Endothelial cell of umbilical vein (primary cell): ENCODE results near the gene CTBP1. TPM values are rescaled to one million over a fixed set of nuclear protein-coding genes. Genes with fewer than 3 reads are reported as not detected.

Experiments
- BruUV-seq: library from RNA; stranded (reverse); fragments of 400-500 nt; replicated peaks from 2 replicates; lab custom pipeline; 2021; lab: Mats Ljungman, UMichigan
- CTCF ChIA-PET: fragments of 300-600, 350-600 bp; sonication (Branson Sonifier 250); formaldehyde crosslinking; loops from one replicate; lab custom pipeline; 2021; ENCODE audit warnings: antibody characterized with exemption, inconsistent platforms; lab: Charles Lee
- POLR2A ChIA-PET: fragments of 300-600, 350-600 bp; sonication (Branson Sonifier 250); formaldehyde crosslinking; loops from one replicate; lab custom pipeline; 2021; ENCODE audit warnings: antibody characterized with exemption, inconsistent platforms; lab: Charles Lee
- DNase-seq: peaks from one replicate; pipeline ENCODE4 v3.0.0-alpha.2; 2011; ENCODE audit warnings: low read depth, low spot score
- FAIRE-seq: peaks from 2 replicates; lab custom pipeline; 2011; peaks lifted over from hg19 to GRCh38; lab: Jason Lieb, UNC
- H2AFZ ChIP-seq: 2 replicates; pipeline ENCODE4 v1.6.0; 2012; ENCODE audit warnings: low read depth, low read length, control low read depth, inconsistent platforms
- H3K27ac ChIP-seq: 2 replicates; pipeline ENCODE4 v1.5.1; 2011; ENCODE audit warnings: low read depth, mild to moderate bottlenecking, control low read depth, low read length, moderate library complexity; ENCODE audit not compliant: insufficient read depth
- H3K27me3 ChIP-seq, 2 experiments: 2 replicates each; pipeline versions ENCODE4 v1.6.0 to v1.6.1; 2011; ENCODE audit warnings: low read length in 2 of 2, mixed read lengths in 1 of 2; ENCODE audit not compliant: control insufficient read depth in 2 of 2, insufficient read depth in 2 of 2
- H3K36me3 ChIP-seq, 2 experiments: 2 replicates in 1 of 2; 3 replicates in 1 of 2; pipeline ENCODE4 v1.5.1; 2011; ENCODE audit warnings: low read length in 2 of 2, mild to moderate bottlenecking in 1 of 2, moderate library complexity in 1 of 2; ENCODE audit not compliant: control insufficient read depth in 2 of 2, insufficient read depth in 2 of 2; ENCODE audit errors: extremely low read depth in 1 of 2
- H3K4me1 ChIP-seq: 3 replicates; pipeline ENCODE4 v1.5.1; 2011; ENCODE audit warnings: mild to moderate bottlenecking, low read length; ENCODE audit not compliant: control insufficient read depth, insufficient read depth; ENCODE audit errors: extremely low read depth
- H3K4me2 ChIP-seq: 2 replicates; pipeline ENCODE4 v1.6.1; 2011; ENCODE audit warnings: low read length, control low read depth, mixed read lengths; ENCODE audit not compliant: insufficient read depth
- H3K4me3 ChIP-seq, 3 experiments: fragments of 200-600 bp in 1 of 3; sonication (generic), shearing (Covaris generic) in 1 of 3; replicated peaks in 1 of 3; 2 replicates each; pipeline ENCODE4 v1.5.1; 2011 to 2016; ENCODE audit warnings: control low read depth in 3 of 3, low read length in 3 of 3, mild to moderate bottlenecking in 2 of 3, inconsistent platforms in 1 of 3, low read depth in 1 of 3, moderate library complexity in 1 of 3; ENCODE audit not compliant: insufficient read depth in 1 of 3
- H3K79me2 ChIP-seq: 2 replicates; pipeline ENCODE4 v1.6.0; 2012; ENCODE audit warnings: low read length, inconsistent platforms; ENCODE audit not compliant: control insufficient read depth, insufficient read depth
- H3K9ac ChIP-seq: replicated peaks from 2 replicates; pipeline ENCODE3; 2011; ENCODE audit warnings: low read length, control low read depth; ENCODE audit not compliant: insufficient read depth; ENCODE audit errors: extremely low read depth
- H3K9me1 ChIP-seq: replicated peaks from 3 replicates; pipeline ENCODE4 v1.6.0; 2011; ENCODE audit warnings: mild to moderate bottlenecking, low read length; ENCODE audit not compliant: control insufficient read depth, insufficient read depth; ENCODE audit errors: extremely low read depth
- H3K9me3 ChIP-seq: replicated peaks from 2 replicates; pipeline ENCODE4 v1.5.1; 2012; ENCODE audit warnings: low read length, inconsistent platforms; ENCODE audit not compliant: control insufficient read depth, insufficient read depth
- H4K20me1 ChIP-seq: replicated peaks from 2 replicates; pipeline ENCODE3; 2011; ENCODE audit warnings: mild to moderate bottlenecking, low read length; ENCODE audit not compliant: control insufficient read depth, insufficient read depth; ENCODE audit errors: extremely low read depth
- EZH2 ChIP-seq: IDR thresholded peaks from 2 replicates; pipeline ENCODE4 v1.6.1; 2012; ENCODE audit warnings: borderline replicate concordance, low read depth, mild to moderate bottlenecking, moderate library complexity, low read length, inconsistent platforms; ENCODE audit not compliant: severe bottlenecking
- FOS ChIP-seq: IDR thresholded peaks from 2 replicates; pipeline ENCODE4 v1.6.1; 2011; ENCODE audit warnings: mild to moderate bottlenecking, low read length, moderate library complexity, borderline replicate concordance; ENCODE audit not compliant: insufficient read depth
- GATA2 ChIP-seq: IDR thresholded peaks from 2 replicates; pipeline ENCODE4 v1.7.0; 2011; ENCODE audit warnings: low read depth, mild to moderate bottlenecking, moderate library complexity, mixed read lengths, low read length; ENCODE audit not compliant: insufficient read length, insufficient read depth
- JUN ChIP-seq: IDR thresholded peaks from 2 replicates; pipeline ENCODE4 v1.6.1; 2011; ENCODE audit warnings: borderline replicate concordance, low read depth; ENCODE audit not compliant: insufficient read length, insufficient read depth
- MYC ChIP-seq: IDR thresholded peaks from one replicate; pipeline ENCODE4 v1.6.1; 2011; ENCODE audit warnings: mild to moderate bottlenecking, low read depth, low read length
- POLR2A ChIP-seq: IDR thresholded peaks from 2 replicates; pipeline ENCODE4 v1.6.1; 2012; ENCODE audit warnings: low read depth, mild to moderate bottlenecking, control low read depth, low read length
- POLR2AphosphoS5 ChIP-seq: IDR thresholded peaks from 2 replicates; pipeline ENCODE4 v1.6.1; 2012; ENCODE audit warnings: low read depth, mild to moderate bottlenecking, control low read depth, low read length, moderate library complexity; ENCODE audit not compliant: insufficient read depth
- dilution Hi-C: fragments of 300-500 bp; cut with MboI; formaldehyde crosslinking; loops from one replicate; pipeline ENCODE4 v1.15.0; 2019; ENCODE audit warnings: low sequenced_read_pairs; ENCODE audit not compliant: extremely low pct_ligation_motif_present
- intact Hi-C: fragments of 100-400 bp; cut with micrococcal nuclease; formaldehyde crosslinking; loops from one replicate; pipeline ENCODE4 v1.10.0; 2022
- polyA plus RNA-seq, 4 experiments: library from polyadenylated mRNA; depleted of rRNA in 3 of 4; stranded (reverse) in 3 of 4; unstranded in 1 of 4; fragments of >200 nt; gene quantifications; 2 replicates each; pipeline versions ENCODE4 v1.2.1 to v1.2.3, GENCODE V29; 2011 to 2012; ENCODE audit warnings: missing spikeins in 1 of 4
- total RNA-seq: library from RNA; stranded (reverse); gene quantifications from 2 replicates; pipeline ENCODE4 v1.2.3, GENCODE V29; 2021
- TF ChIP-seq, protein P1 (sequence below): IDR thresholded peaks from 2 replicates; pipeline ENCODE4 v1.6.1; 2011; ENCODE audit not compliant: insufficient read depth, insufficient read length
- TF ChIP-seq, protein P2 (sequence below), 2 donors: IDR thresholded peaks; 1 replicate in 1 of 2; 2 replicates in 1 of 2; pipeline ENCODE4 v1.5.1; 2011; ENCODE audit warnings: low read length in 2 of 2, mild to moderate bottlenecking in 2 of 2, moderate library complexity in 2 of 2, control low read depth in 1 of 2, inconsistent platforms in 1 of 2, low read depth in 1 of 2; ENCODE audit not compliant: insufficient read depth in 1 of 2; ENCODE audit errors: extremely low read depth in 1 of 2

CTBP1 gene
- total and polyA plus RNA-seq, 2 donors (not counting 3 experiments of a cell fraction or from before 2014, with no cell fraction given) = 165 to 167 TPM

DNA sequence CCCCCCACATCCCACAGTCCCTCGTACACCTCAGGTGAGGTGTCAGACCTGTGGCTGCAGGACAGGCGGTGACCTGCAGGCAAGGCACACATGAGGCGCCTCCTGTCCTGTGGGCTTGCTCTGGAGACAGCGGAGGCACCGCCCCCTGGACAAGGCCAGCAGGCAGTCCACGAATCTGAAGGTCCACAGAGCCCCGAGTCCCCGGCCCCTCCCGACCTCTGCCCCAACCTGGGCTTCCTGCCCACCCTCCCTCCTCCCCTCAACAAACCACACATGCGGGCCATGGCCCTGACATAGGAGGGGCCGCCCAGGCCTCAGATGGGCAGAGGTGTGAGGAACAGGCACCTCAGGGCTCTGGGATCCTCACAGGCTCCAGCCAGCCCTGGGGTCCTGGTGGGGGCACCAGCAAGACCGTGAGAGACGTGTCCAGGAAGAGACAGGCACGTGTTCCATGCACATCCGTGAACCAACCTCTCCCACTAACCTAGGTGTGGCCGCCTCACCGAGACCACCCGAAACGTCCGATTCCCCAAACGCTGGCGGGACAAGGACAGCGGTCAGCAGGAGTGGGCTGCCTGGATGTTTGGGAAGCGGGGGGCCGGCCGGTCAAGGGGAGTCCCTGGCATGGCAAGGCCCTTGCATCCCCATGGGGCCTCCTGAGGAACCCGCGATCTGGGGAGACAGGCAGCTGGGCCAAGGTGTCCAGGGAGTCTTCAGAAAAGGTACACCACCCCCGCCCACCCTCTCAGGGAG, 25.8 kb downstream of the CTBP1 start:
- TF ChIP-seq GATA2 = no peak
- TF ChIP-seq, protein P1, sequence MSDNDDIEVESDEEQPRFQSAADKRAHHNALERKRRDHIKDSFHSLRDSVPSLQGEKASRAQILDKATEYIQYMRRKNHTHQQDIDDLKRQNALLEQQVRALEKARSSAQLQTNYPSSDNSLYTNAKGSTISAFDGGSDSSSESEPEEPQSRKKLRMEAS = no peak
- TF ChIP-seq JUN = no peak
- TF ChIP-seq EZH2 = no peak
- TF ChIP-seq POLR2A = no peak
- TF ChIP-seq, protein P2, sequence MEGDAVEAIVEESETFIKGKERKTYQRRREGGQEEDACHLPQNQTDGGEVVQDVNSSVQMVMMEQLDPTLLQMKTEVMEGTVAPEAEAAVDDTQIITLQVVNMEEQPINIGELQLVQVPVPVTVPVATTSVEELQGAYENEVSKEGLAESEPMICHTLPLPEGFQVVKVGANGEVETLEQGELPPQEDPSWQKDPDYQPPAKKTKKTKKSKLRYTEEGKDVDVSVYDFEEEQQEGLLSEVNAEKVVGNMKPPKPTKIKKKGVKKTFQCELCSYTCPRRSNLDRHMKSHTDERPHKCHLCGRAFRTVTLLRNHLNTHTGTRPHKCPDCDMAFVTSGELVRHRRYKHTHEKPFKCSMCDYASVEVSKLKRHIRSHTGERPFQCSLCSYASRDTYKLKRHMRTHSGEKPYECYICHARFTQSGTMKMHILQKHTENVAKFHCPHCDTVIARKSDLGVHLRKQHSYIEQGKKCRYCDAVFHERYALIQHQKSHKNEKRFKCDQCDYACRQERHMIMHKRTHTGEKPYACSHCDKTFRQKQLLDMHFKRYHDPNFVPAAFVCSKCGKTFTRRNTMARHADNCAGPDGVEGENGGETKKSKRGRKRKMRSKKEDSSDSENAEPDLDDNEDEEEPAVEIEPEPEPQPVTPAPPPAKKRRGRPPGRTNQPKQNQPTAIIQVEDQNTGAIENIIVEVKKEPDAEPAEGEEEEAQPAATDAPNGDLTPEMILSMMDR (IDR thresholded peaks at IDR 0.05; ENCODE audit: extremely low read depth in 1 of 2, insufficient read depth in 1 of 2, low read depth in 1 of 2, low read length in 2 of 2) = no peak
- no peak for TF ChIP-seq FOS
- TF ChIP-seq POLR2AphosphoS5 = no peak
- no peak for TF ChIP-seq MYC
- Histone ChIP-seq H3K4me1 (no peaks in the 10 kb centered on the region), H2AFZ (no peak overlapping the region), H3K9me1 (no peaks in the 10 kb centered on the region), H3K4me2 (no peak overlapping the region), H3K36me3 (peaks cover 2 to 50% of the 10 kb centered on the region in 2 experiments), H3K79me2 (no peaks in the 10 kb centered on the region), H3K9ac (no peak overlapping the region), H3K9me3 (no peaks in the 10 kb centered on the region), H4K20me1 (no peaks in the 10 kb centered on the region), H3K27me3 (no peaks in the 10 kb centered on the region), H3K4me3 (no peak overlapping the region), H3K27ac (no peak overlapping the region)
- ChIA-PET POLR2A (no interaction called here), CTCF (no interaction called here)
- no TSS peak for BruUV-seq
- DNase-seq = no peak
- dilution Hi-C loops = no loop called here
- intact Hi-C loops = no loop called here
- no peak for FAIRE-seq
